Measurements from ENCODE around the gene ARNT2. TPM values are rescaled to one million over a fixed set of nuclear protein-coding genes. Genes with fewer than 3 reads are reported as not detected.

The ARNT2 gene
- total RNA-seq, 1 donor from 2014 or later: 8.1 TPM

DNA sequence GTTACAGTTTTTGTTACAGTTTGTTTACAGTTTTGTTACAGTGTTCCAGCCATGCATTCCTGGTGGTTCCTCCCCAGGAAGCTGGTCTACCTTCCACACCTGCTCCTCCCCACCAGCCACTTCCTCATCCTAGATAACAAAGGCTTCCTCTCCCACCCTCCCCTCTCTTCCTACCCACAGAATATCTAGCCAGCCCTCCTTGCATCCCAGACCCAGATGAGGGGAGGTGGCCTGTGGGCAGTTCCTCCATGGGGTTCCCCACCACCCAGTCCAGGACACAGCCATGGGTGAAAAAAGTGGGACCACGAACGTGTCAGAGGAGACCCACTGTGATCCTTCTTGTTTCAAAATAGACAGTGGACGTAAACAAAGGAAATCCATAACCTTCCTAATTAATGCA lies 168.2 kb downstream of the ARNT2 start:
- H3K36me3 ChIP-seq: no peaks in the 10 kb centered on the region
- H3K27me3 ChIP-seq: no peaks in the 10 kb centered on the region
- intact Hi-C loops (cut with DNase I): no loop called here
- no peak overlapping the region for H3K4me3 ChIP-seq
- no peak overlapping the region for H3K27ac ChIP-seq
- TF ChIP-seq POLR2AphosphoS5 (IDR thresholded peaks at IDR 0.05; ENCODE audit: insufficient read depth in 1 of 2, low read depth in 1 of 2): no peak
- TF ChIP-seq, protein P1, sequence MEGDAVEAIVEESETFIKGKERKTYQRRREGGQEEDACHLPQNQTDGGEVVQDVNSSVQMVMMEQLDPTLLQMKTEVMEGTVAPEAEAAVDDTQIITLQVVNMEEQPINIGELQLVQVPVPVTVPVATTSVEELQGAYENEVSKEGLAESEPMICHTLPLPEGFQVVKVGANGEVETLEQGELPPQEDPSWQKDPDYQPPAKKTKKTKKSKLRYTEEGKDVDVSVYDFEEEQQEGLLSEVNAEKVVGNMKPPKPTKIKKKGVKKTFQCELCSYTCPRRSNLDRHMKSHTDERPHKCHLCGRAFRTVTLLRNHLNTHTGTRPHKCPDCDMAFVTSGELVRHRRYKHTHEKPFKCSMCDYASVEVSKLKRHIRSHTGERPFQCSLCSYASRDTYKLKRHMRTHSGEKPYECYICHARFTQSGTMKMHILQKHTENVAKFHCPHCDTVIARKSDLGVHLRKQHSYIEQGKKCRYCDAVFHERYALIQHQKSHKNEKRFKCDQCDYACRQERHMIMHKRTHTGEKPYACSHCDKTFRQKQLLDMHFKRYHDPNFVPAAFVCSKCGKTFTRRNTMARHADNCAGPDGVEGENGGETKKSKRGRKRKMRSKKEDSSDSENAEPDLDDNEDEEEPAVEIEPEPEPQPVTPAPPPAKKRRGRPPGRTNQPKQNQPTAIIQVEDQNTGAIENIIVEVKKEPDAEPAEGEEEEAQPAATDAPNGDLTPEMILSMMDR (IDR thresholded peaks at IDR 0.05): no peak
- no peak for TF ChIP-seq POLR2A (IDR thresholded peaks at IDR 0.05)
- H3K4me1 ChIP-seq: no peaks in the 10 kb centered on the region
- DNase-seq (ENCODE audit: extremely low spot score in 2 of 2): no peak
- H3K9me3 ChIP-seq: no peaks in the 10 kb centered on the region

DNA sequence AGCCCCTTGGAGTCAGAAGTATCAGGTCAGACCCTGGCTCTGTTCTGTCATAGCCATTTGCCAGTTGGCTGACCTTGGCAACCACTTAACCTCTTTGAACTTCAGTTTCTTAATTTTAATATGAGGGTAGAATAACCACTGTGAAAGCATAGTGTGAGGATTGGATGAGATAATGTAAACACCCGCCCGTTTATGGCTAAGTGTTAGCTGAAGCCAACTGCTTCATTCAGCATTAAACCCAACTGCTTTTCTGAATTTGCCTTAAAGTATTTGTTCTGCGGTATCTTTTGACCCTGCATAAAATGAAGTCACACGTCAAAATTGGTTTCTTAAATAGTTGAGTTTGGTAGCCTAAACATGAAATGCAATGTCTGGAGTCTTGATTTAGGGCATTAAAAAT lies 169.4 kb downstream of the ARNT2 start:
- Histone ChIP-seq H3K27me3 (no peaks in the 10 kb centered on the region), H3K36me3 (no peaks in the 10 kb centered on the region), H3K27ac (no peak overlapping the region), H3K4me3 (no peak overlapping the region), H3K9me3 (no peaks in the 10 kb centered on the region), H3K4me1 (no peaks in the 10 kb centered on the region)
- intact Hi-C loops (cut with DNase I): no loop called here
- TF ChIP-seq, protein P1 (IDR thresholded peaks at IDR 0.05): no peak
- DNase-seq (ENCODE audit: extremely low spot score in 2 of 2): no peak

DNA sequence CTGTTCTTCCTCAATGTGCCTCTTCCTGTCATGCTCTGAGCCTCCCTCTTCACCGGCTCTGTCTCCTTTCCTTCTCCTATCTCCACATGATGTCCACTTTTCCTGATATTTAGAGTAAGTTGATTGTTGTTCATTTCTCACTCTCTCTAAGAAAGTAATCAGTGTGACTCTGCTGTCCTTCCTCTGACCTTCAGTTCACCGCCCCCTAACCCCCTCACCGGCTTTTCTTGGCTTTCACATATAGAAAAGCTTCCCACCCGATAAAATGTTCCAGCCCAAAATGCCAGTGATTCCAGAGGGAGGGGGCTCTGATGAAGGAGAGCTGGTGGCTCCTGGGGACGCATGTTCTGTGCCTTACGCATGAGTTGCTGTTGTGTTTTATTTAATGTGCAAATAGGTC lies 170.4 kb downstream of the ARNT2 start:
- Histone ChIP-seq H3K27ac (no peak overlapping the region), H3K4me3 (no peak overlapping the region), H3K9me3 (no peaks in the 10 kb centered on the region), H3K36me3 (no peaks in the 10 kb centered on the region), H3K4me1 (no peaks in the 10 kb centered on the region), H3K27me3 (no peaks in the 10 kb centered on the region)
- no peak for DNase-seq (ENCODE audit: extremely low spot score in 2 of 2)
- intact Hi-C loops (cut with DNase I): no loop called here
- TF ChIP-seq, protein P1 (IDR thresholded peaks at IDR 0.05): no peak
- TF ChIP-seq POLR2AphosphoS5 (IDR thresholded peaks at IDR 0.05; ENCODE audit: insufficient read depth in 1 of 2, low read depth in 1 of 2) (no peak), POLR2A (IDR thresholded peaks at IDR 0.05) (no peak)

DNA sequence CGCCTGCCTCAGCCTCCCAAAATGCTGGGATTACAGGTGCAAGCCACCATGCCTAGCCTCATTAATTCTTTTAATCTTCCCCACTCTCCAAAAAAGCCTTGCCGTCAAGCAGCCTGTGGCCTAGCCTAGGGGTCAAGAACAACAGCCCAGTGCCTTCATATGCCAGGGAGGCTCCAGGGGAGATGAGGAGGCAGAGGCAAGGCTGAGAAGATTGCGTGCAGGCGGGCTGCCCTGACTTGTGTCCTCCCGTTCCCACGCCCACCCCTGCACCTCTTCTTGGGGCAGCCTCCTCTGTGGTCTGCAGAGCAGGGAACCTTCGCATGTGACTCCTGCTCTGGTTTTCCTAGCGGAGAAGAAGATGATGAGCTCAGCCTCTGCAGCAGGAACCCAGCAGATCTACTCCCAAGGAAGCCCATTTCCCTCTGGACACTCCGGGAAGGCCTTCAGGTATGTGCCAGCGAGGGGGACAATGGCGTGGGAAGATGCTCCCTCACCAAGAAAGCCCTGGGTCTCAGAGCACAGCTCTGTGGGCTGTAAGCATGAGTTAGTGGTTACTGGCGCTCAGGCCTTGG lies 172.4 kb downstream of the ARNT2 start:
- Histone ChIP-seq H3K9me3 (no peaks in the 10 kb centered on the region), H3K4me3 (no peak overlapping the region), H3K4me1 (peaks cover 10% of the 10 kb centered on the region), H3K27ac (no peak overlapping the region), H3K27me3 (no peaks in the 10 kb centered on the region), H3K36me3 (no peaks in the 10 kb centered on the region)
- TF ChIP-seq, protein P1 (IDR thresholded peaks at IDR 0.05): no peak
- no peak for TF ChIP-seq POLR2A (IDR thresholded peaks at IDR 0.05)
- no peak for TF ChIP-seq POLR2AphosphoS5 (IDR thresholded peaks at IDR 0.05; ENCODE audit: insufficient read depth in 1 of 2, low read depth in 1 of 2)
- intact Hi-C loops (cut with DNase I): no loop called here
- DNase-seq (ENCODE audit: extremely low spot score in 2 of 2): no peak

DNA sequence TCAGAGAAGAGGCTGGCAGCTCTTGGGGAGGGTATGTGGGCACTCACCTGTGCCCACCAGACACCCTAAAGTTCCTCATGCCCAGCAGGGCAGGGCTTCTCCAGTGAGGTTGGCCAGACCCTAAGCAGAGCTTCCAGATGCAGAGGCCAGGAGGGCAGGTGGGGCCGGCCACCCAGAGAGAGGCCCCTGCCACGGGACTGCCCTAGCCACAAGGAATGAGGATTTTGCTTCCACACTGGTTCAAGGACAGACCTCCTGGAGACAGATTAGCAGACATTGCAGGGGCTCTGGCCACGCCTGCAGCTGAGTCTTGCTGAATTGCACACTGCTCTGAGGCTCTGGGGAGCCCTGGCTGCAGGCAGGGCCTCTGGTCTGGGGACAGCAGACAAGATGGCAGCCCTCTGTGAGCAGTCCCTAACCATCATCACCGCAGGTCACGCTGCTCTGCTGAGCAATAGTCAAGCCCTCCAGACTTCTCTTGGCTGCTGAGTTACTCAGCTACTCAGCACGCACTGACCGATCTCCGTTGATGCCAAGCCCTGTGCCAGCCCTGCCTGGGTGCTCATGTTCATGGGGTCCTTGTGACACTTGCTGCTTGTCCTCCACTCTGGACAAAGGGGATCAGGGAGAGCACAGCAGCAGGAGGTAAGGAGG lies 173.5 kb downstream of the ARNT2 start:
- Histone ChIP-seq H3K4me1 (peaks cover 10% of the 10 kb centered on the region), H3K4me3 (no peak overlapping the region), H3K9me3 (no peaks in the 10 kb centered on the region), H3K36me3 (no peaks in the 10 kb centered on the region), H3K27me3 (no peaks in the 10 kb centered on the region), H3K27ac (no peak overlapping the region)
- intact Hi-C loops (cut with DNase I): no loop called here
- DNase-seq (ENCODE audit: extremely low spot score in 2 of 2): no peak
- TF ChIP-seq, protein P1 (IDR thresholded peaks at IDR 0.05): no peak
- no peak for TF ChIP-seq POLR2A (IDR thresholded peaks at IDR 0.05)
- no peak for TF ChIP-seq POLR2AphosphoS5 (IDR thresholded peaks at IDR 0.05; ENCODE audit: insufficient read depth in 1 of 2, low read depth in 1 of 2)

All from vagina (tissue), 2 donors.